Lung (tissue), 12 donors: ENCODE results near the gene MRPL41. TPM values are rescaled to one million over a fixed set of nuclear protein-coding genes. Genes with fewer than 3 reads are reported as not detected.

Experiments
- ATAC-seq: fragments of 200-7000 bp; cut with Tn5 transposase; one replicate; pipeline ENCODE4 v1.9.1; 2020; ENCODE audit warnings: moderate number of reproducible peaks; ENCODE audit not compliant: insufficient read depth, low FRiP score
- DNase-seq, 3 donors: peaks; one replicate each; pipeline ENCODE4 v3.0.0-alpha.2; 2013 to 2017
- H3K27ac ChIP-seq, 2 donors: one replicate each; pipeline ENCODE4 v1.5.1; 2013; ENCODE audit warnings: mild to moderate bottlenecking in 2 of 2, moderate library complexity in 2 of 2, control low read depth in 1 of 2, inconsistent platforms in 1 of 2, low read depth in 1 of 2, low read length in 1 of 2
- H3K27me3 ChIP-seq, 3 donors: one replicate each; pipeline ENCODE4 v1.5.1; 2013; ENCODE audit warnings: low read length in 2 of 3; ENCODE audit not compliant: control insufficient read depth in 3 of 3, insufficient read depth in 3 of 3
- H3K36me3 ChIP-seq, 4 donors: one replicate each; pipeline ENCODE4 v1.5.1; 2013; ENCODE audit warnings: low read length in 4 of 4, mild to moderate bottlenecking in 1 of 4, moderate library complexity in 1 of 4; ENCODE audit not compliant: control insufficient read depth in 4 of 4, insufficient read depth in 4 of 4
- H3K4me1 ChIP-seq, 5 donors: one replicate each; pipeline ENCODE4 v1.5.1; 2013; ENCODE audit warnings: low read length in 5 of 5, mild to moderate bottlenecking in 2 of 5, moderate library complexity in 1 of 5; ENCODE audit not compliant: control insufficient read depth in 5 of 5, insufficient read depth in 5 of 5
- H3K4me3 ChIP-seq: one replicate; pipeline ENCODE4 v1.5.1; 2013; ENCODE audit warnings: mild to moderate bottlenecking, control low read depth, moderate library complexity
- H3K9ac ChIP-seq, 2 donors: one replicate each; pipeline ENCODE4 v1.5.1; 2013; ENCODE audit warnings: low read length in 2 of 2, control low read depth in 1 of 2; ENCODE audit not compliant: insufficient read depth in 1 of 2
- H3K9me3 ChIP-seq, 4 donors: one replicate each; pipeline ENCODE4 v1.5.1; 2013; ENCODE audit warnings: low read length in 3 of 4, mild to moderate bottlenecking in 1 of 4, moderate library complexity in 1 of 4; ENCODE audit not compliant: control insufficient read depth in 4 of 4, insufficient read depth in 3 of 4
- CTCF ChIP-seq: IDR thresholded peaks from 2 replicates; pipeline ENCODE4 v1.5.1; 2012; ENCODE audit warnings: mild to moderate bottlenecking; ENCODE audit errors: control extremely low read depth, extremely low read depth
- WGBS, 2 donors: extraction: QIAGEN DNeasy Blood & Tissue Kit; methylation state at CpG; one replicate each; pipeline ENCODE4 v1.1.7; 2013; 5-methylcytosine and 5-hydroxymethylcytosine counted together
- polyA plus RNA-seq, 2 donors: library from polyadenylated mRNA; stranded (reverse); fragments of 200-250 nt; gene quantifications; one replicate each; pipeline ENCODE4 v1.2.1, GENCODE V29; 2013
- total RNA-seq, 2 donors: library from RNA; depleted of rRNA in 1 of 2; stranded (reverse); fragments of >200 nt in 1 of 2; gene quantifications; one replicate each; pipeline ENCODE4 v1.2.1, GENCODE V29; 2014 to 2021
- donor health status: control.
- donor health status: control.
- donor health status: Bipolar disorder and iron deficiency.
- donor health status: healthy.
- donor health status: DM: yes; HTN: yes; CAD: no.

The MRPL41 gene
- total and polyA plus RNA-seq, 4 donors, result 24.2 to 110 (median 53.3) TPM

GRCh38 chr9:137538058-137538457, 13.6 kb upstream of the MRPL41 start:
- WGBS, 2 donors, result 96 to 99% methylated on average over 16 of the region's 16 CpGs
- no peaks in the 10 kb centered on the region for H3K9me3 ChIP-seq
- DNase-seq (no peak), ATAC-seq (no peak)
- no peaks in the 10 kb centered on the region for H3K4me1 ChIP-seq
- H3K9ac ChIP-seq, result no peak overlapping the region
- peaks cover 0 to 6% (median 0%) of the 10 kb centered on the region in 4 donors for H3K36me3 ChIP-seq
- no peak overlapping the region for H3K4me3 ChIP-seq
- no peaks in the 10 kb centered on the region for H3K27me3 ChIP-seq
- TF ChIP-seq CTCF, result no peak
- H3K27ac ChIP-seq, result no peak overlapping the region

GRCh38 chr9:137540536-137540935, 11.1 kb upstream of the MRPL41 start:
- Histone ChIP-seq H3K4me3 (no peak overlapping the region), H3K4me1 (peaks cover 0 to 4% (median 0%) of the 10 kb centered on the region in 5 donors), H3K27ac (no peak overlapping the region), H3K36me3 (peaks cover 0 to 8% (median 0%) of the 10 kb centered on the region in 4 donors), H3K9me3 (no peaks in the 10 kb centered on the region), H3K27me3 (no peaks in the 10 kb centered on the region), H3K9ac (no peak overlapping the region)
- ATAC-seq (no peak), DNase-seq (no peak)
- no peak for TF ChIP-seq CTCF
- WGBS, 2 donors, result 92 to 94% methylated on average over 18 of the region's 18 CpGs

GRCh38 chr9:137542486-137542885, 9.2 kb upstream of the MRPL41 start:
- Histone ChIP-seq H3K9ac (no peak overlapping the region), H3K4me3 (no peak overlapping the region), H3K27me3 (no peaks in the 10 kb centered on the region), H3K9me3 (no peaks in the 10 kb centered on the region), H3K27ac (no peak overlapping the region), H3K36me3 (peaks cover 0 to 8% (median 0%) of the 10 kb centered on the region in 4 donors), H3K4me1 (peaks cover 0 to 4% (median 0%) of the 10 kb centered on the region in 5 donors)
- DNase-seq (no peak), ATAC-seq (no peak)
- no peak for TF ChIP-seq CTCF
- WGBS, 2 donors, result 93 to 94% methylated on average over 20 of the region's 20 CpGs

DNA sequence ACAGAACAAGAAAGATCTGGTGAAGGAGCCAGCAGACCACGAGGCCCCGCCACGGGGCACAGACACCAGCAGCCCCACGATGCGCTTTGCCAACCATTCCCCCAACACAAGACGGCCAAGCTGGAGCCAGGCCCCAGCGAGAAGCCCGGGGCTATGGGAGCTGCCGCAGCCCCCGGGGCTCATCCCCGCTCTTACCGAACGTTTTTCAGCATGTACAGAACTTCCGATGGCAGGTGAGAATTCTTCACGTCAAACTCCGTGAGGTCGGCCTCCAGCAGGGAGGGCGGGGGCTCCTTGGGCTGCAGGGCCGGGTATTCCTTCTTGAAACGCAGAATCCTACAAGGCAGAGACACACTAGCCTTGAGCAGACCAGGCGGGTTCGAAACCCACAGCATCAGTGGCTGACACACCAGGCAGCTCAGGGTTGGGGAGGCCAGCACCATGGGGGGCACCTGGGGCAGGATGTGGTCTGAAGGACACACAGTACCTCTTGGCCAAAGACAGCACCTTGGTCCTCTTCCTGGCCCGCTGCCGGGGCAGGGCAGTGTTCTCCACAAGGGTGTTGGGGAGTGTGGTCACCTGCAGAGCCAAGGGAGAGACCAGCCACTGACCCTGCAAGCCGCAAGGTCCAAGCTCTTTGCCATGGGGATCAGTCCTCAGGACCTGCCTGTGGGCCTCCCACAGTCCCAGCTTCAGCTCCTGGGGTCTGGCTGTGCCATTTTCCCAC, 8.3 kb upstream of the MRPL41 start:
- Histone ChIP-seq H3K27me3 (no peaks in the 10 kb centered on the region), H3K4me1 (peaks cover 0 to 4% (median 0%) of the 10 kb centered on the region in 5 donors), H3K4me3 (no peak overlapping the region), H3K36me3 (peaks cover 0 to 8% (median 0%) of the 10 kb centered on the region in 4 donors), H3K9me3 (no peaks in the 10 kb centered on the region), H3K9ac (no peak overlapping the region), H3K27ac (no peak overlapping the region)
- DNase-seq (no peak), ATAC-seq (no peak)
- no peak for TF ChIP-seq CTCF
- WGBS, 2 donors, result 93 to 97% methylated on average over 25 of the region's 25 CpGs
